Caco-2 (cell line): ENCODE measurements around the gene BRS3. TPM values are rescaled to one million over a fixed set of nuclear protein-coding genes. Genes with fewer than 3 reads are reported as not detected.

Experiments used
- BruUV-seq: library from RNA; stranded (reverse); fragments of 400-500 nt; replicated peaks from 2 replicates; lab custom pipeline; 2021; lab: Mats Ljungman, UMichigan
- CTCF ChIA-PET: fragments of 300-600 bp; sonication (Branson Sonifier 250); formaldehyde crosslinking; loops from one replicate; lab custom pipeline; 2022; ENCODE audit warnings: antibody characterized with exemption; lab: Charles Lee
- POLR2A ChIA-PET: fragments of 300-600 bp; sonication (Branson Sonifier 250); formaldehyde crosslinking; loops from one replicate; lab custom pipeline; 2022; ENCODE audit warnings: antibody characterized with exemption; lab: Charles Lee
- DNase-seq, 2 experiments: peaks; one replicate each; pipeline versions ENCODE4 v3.0.0 to v3.0.0-alpha.2; 2020 to 2022
- H3K27me3 ChIP-seq: replicated peaks from 2 replicates; pipeline ENCODE4 v1.6.0; 2011; ENCODE audit warnings: low read length; ENCODE audit not compliant: control insufficient read depth, insufficient read depth
- H3K36me3 ChIP-seq: 2 replicates; pipeline ENCODE4 v1.5.1; 2011; ENCODE audit warnings: low read length; ENCODE audit not compliant: control insufficient read depth, insufficient read depth
- H3K4me1 ChIP-seq: fragments of 250-450 bp; sonication (Bioruptor Pico); 2 replicates; pipeline ENCODE4 v1.5.1; 2020; ENCODE audit warnings: mild to moderate bottlenecking
- H3K4me3 ChIP-seq: 2 replicates; pipeline ENCODE4 v1.5.1; 2011; ENCODE audit warnings: low read depth, mild to moderate bottlenecking, control low read depth, low read length
- H3K9me3 ChIP-seq: fragments of 250-450 bp; sonication (Bioruptor Pico); 2 replicates; pipeline ENCODE4 v1.5.1; 2020; ENCODE audit warnings: mild to moderate bottlenecking, moderate library complexity
- H3K27ac Mint-ChIP-seq: one replicate; pipeline ENCODE4 v1.8.0; 2022; ENCODE audit warnings: mixed read lengths; ENCODE audit not compliant: unreplicated experiment
- H3K27me3 Mint-ChIP-seq: one replicate; pipeline ENCODE4 v1.8.0; 2022; ENCODE audit warnings: mixed read lengths; ENCODE audit not compliant: insufficient read depth, unreplicated experiment
- H3K36me3 Mint-ChIP-seq: one replicate; pipeline ENCODE4 v1.8.0; 2022; ENCODE audit warnings: mild to moderate bottlenecking, mixed read lengths; ENCODE audit not compliant: insufficient read depth, unreplicated experiment
- H3K4me1 Mint-ChIP-seq: one replicate; pipeline ENCODE4 v1.8.0; 2022; ENCODE audit warnings: low read depth, mixed read lengths; ENCODE audit not compliant: unreplicated experiment
- H3K4me3 Mint-ChIP-seq: one replicate; pipeline ENCODE4 v1.8.0; 2022; ENCODE audit warnings: mild to moderate bottlenecking, moderate library complexity, mixed read lengths; ENCODE audit not compliant: unreplicated experiment
- H3K9me3 Mint-ChIP-seq: one replicate; pipeline ENCODE4 v1.8.0; 2022; ENCODE audit warnings: mixed read lengths; ENCODE audit not compliant: unreplicated experiment
- CTCF ChIP-seq, 2 experiments: fragments of 200-600 bp in 1 of 2; IDR thresholded peaks; 1 replicate in 1 of 2; 2 replicates in 1 of 2; pipeline versions ENCODE4 v1.5.1 to v1.8.0; 2011 to 2022; ENCODE audit warnings: antibody characterized with exemption in 1 of 2, control low read depth in 1 of 2, inconsistent platforms in 1 of 2, low read depth in 1 of 2, low read length in 1 of 2, mild to moderate bottlenecking in 1 of 2, moderate library complexity in 1 of 2; ENCODE audit not compliant: insufficient read depth in 1 of 2, severe bottlenecking in 1 of 2, unreplicated experiment in 1 of 2
- intact Hi-C: fragments of 100-400 bp; cut with micrococcal nuclease; formaldehyde crosslinking; loops from one replicate; pipeline ENCODE4 v1.10.0; 2022; ENCODE audit not compliant: unreplicated experiment
- total RNA-seq: library from RNA; stranded (reverse); gene quantifications from 2 replicates; pipeline ENCODE4 v1.2.3, GENCODE V29; 2022

The BRS3 gene
- total RNA-seq, 1 experiment from 2014 or later = not detected

- DNase-seq = no peak
- no peaks in the 10 kb centered on the region for H3K36me3 Mint-ChIP-seq
- no peaks in the 10 kb centered on the region for H3K36me3 ChIP-seq
- POLR2A ChIA-PET = no interaction called here
- H3K27me3 ChIP-seq = no peaks in the 10 kb centered on the region
- no peaks in the 10 kb centered on the region for H3K4me1 Mint-ChIP-seq
- no peak overlapping the region for H3K4me3 Mint-ChIP-seq
- TF ChIP-seq CTCF (IDR thresholded peaks at IDR 0.05; ENCODE audit: insufficient read depth in 1 of 2, low read depth in 1 of 2, low read length in 1 of 2, severe bottlenecking in 1 of 2, unreplicated experiment in 1 of 2) = no peak
- H3K4me1 ChIP-seq = no peaks in the 10 kb centered on the region
- CTCF ChIA-PET = no interaction called here
- no peaks in the 10 kb centered on the region for H3K9me3 ChIP-seq
- intact Hi-C loops = no loop called here
- H3K4me3 ChIP-seq = no peak overlapping the region
- H3K9me3 Mint-ChIP-seq = no peaks in the 10 kb centered on the region
- no peak overlapping the region for H3K27ac Mint-ChIP-seq
- no peaks in the 10 kb centered on the region for H3K27me3 Mint-ChIP-seq
- no TSS peak for BruUV-seq
Measured at GRCh38 chrX:136450050-136450830, 37.5 kb upstream of the BRS3 start.

GRCh38 chrX:136452614-136453013 lies 35.1 kb upstream of the BRS3 start:
- no peaks in the 10 kb centered on the region for H3K9me3 Mint-ChIP-seq
- no peaks in the 10 kb centered on the region for H3K9me3 ChIP-seq
- no peak overlapping the region for H3K4me3 Mint-ChIP-seq
- no TSS peak for BruUV-seq
- no peak overlapping the region for H3K27ac Mint-ChIP-seq
- no peaks in the 10 kb centered on the region for H3K27me3 Mint-ChIP-seq
- intact Hi-C loops = no loop called here
- no peaks in the 10 kb centered on the region for H3K4me1 Mint-ChIP-seq
- H3K36me3 ChIP-seq = no peaks in the 10 kb centered on the region
- ChIA-PET CTCF (no interaction called here), POLR2A (no interaction called here)
- no peak overlapping the region for H3K4me3 ChIP-seq
- no peak for DNase-seq
- TF ChIP-seq CTCF (IDR thresholded peaks at IDR 0.05; ENCODE audit: insufficient read depth in 1 of 2, low read depth in 1 of 2, low read length in 1 of 2, severe bottlenecking in 1 of 2, unreplicated experiment in 1 of 2) = no peak
- no peaks in the 10 kb centered on the region for H3K4me1 ChIP-seq
- H3K36me3 Mint-ChIP-seq = no peaks in the 10 kb centered on the region
- H3K27me3 ChIP-seq = no peaks in the 10 kb centered on the region

- ChIA-PET POLR2A (no interaction called here), CTCF (no interaction called here)
- Mint-ChIP-seq H3K4me3 (no peak overlapping the region), H3K27me3 (no peaks in the 10 kb centered on the region), H3K27ac (no peak overlapping the region), H3K9me3 (no peaks in the 10 kb centered on the region), H3K4me1 (no peaks in the 10 kb centered on the region), H3K36me3 (no peaks in the 10 kb centered on the region)
- no peak for TF ChIP-seq CTCF (IDR thresholded peaks at IDR 0.05; ENCODE audit: insufficient read depth in 1 of 2, low read depth in 1 of 2, low read length in 1 of 2, severe bottlenecking in 1 of 2, unreplicated experiment in 1 of 2)
- intact Hi-C loops = no loop called here
- H3K4me3 ChIP-seq = no peak overlapping the region
- no TSS peak for BruUV-seq
- H3K27me3 ChIP-seq = no peaks in the 10 kb centered on the region
- no peak for DNase-seq
- no peaks in the 10 kb centered on the region for H3K9me3 ChIP-seq
- no peaks in the 10 kb centered on the region for H3K4me1 ChIP-seq
- H3K36me3 ChIP-seq = no peaks in the 10 kb centered on the region
Measured at GRCh38 chrX:136453114-136453513, 34.6 kb upstream of the BRS3 start.
